GM12873 (cell line): ENCODE data around the gene CTRL.

Experiments used
- CTCF ChIP-seq: IDR thresholded peaks from 2 replicates; pipeline ENCODE4 v1.5.1; 2012; ENCODE audit warnings: low read depth, mild to moderate bottlenecking, moderate library complexity, low read length, control low read depth; ENCODE audit not compliant: insufficient read depth; ENCODE audit errors: missing control alignments

Gene CTRL

GRCh38 chr16:67959536-67960329 lies 28.1 kb upstream of the CTRL start:
- no peak for TF ChIP-seq CTCF

GRCh38 chr16:67957622-67958021 lies 26.0 kb upstream of the CTRL start:
- no peak for TF ChIP-seq CTCF

- TF ChIP-seq CTCF: no peak
These were observed 22.9 kb upstream of the CTRL start for GRCh38 chr16:67954421-67955196.

GRCh38 chr16:67953641-67954375 lies 22.1 kb upstream of the CTRL start:
- TF ChIP-seq CTCF: no peak

- no peak for TF ChIP-seq CTCF
These were observed 19.8 kb upstream of the CTRL start for GRCh38 chr16:67951485-67951884.

GRCh38 chr16:67950335-67950843 lies 18.7 kb upstream of the CTRL start:
- no peak for TF ChIP-seq CTCF

- no peak for TF ChIP-seq CTCF
These were observed 18.0 kb upstream of the CTRL start for GRCh38 chr16:67949645-67950044.
